Measurements from ENCODE around the gene KIRREL3. TPM values are rescaled to one million over a fixed set of nuclear protein-coding genes. Genes with fewer than 3 reads are reported as not detected.

KIRREL3 gene
- total and polyA plus RNA-seq, 3 donors from 2014 or later: 1.0 to 1.1 (median 1.1) TPM

GRCh38 chr11:126746443-126746842, 254.1 kb downstream of the KIRREL3 start:
- 90 to 95% methylated on average over 4 of the region's 4 CpGs for WGBS, 2 donors
- no peak for DNase-seq
- Histone ChIP-seq H3K27ac (no peak overlapping the region), H3K36me3 (ENCODE audit: low read depth, missing control alignments) (no peaks in the 10 kb centered on the region), H3K27me3 (no peaks in the 10 kb centered on the region), H3K4me3 (no peak overlapping the region), H3K9me3 (no peaks in the 10 kb centered on the region), H3K4me1 (no peaks in the 10 kb centered on the region)
- TF ChIP-seq POLR2A (IDR thresholded peaks at IDR 0.05): no peak
- TF ChIP-seq CTCF (IDR thresholded peaks at IDR 0.05): no peak
- intact Hi-C loops (cut with DNase I; ENCODE audit: low total_unique reads): no loop called here

- intact Hi-C loops (cut with DNase I; ENCODE audit: low total_unique reads): no loop called here
- Histone ChIP-seq H3K36me3 (ENCODE audit: low read depth, missing control alignments) (no peaks in the 10 kb centered on the region), H3K27ac (no peak overlapping the region), H3K4me1 (no peaks in the 10 kb centered on the region), H3K9me3 (no peaks in the 10 kb centered on the region), H3K4me3 (no peak overlapping the region), H3K27me3 (no peaks in the 10 kb centered on the region)
- no peak for TF ChIP-seq POLR2A (IDR thresholded peaks at IDR 0.05)
- TF ChIP-seq CTCF (IDR thresholded peaks at IDR 0.05): no peak
- 92 to 95% methylated on average over 4 of the region's 4 CpGs for WGBS, 2 donors
- DNase-seq: no peak
These were observed 255.9 kb downstream of the KIRREL3 start for GRCh38 chr11:126744699-126745098.

GRCh38 chr11:126743628-126744027, 256.9 kb downstream of the KIRREL3 start:
- no peaks in the 10 kb centered on the region for H3K27me3 ChIP-seq
- TF ChIP-seq POLR2A (IDR thresholded peaks at IDR 0.05): no peak
- TF ChIP-seq CTCF (IDR thresholded peaks at IDR 0.05): no peak
- no peak overlapping the region for H3K4me3 ChIP-seq
- WGBS, 2 donors: 53 to 90% methylated on average over 2 of the region's 2 CpGs
- H3K27ac ChIP-seq: no peak overlapping the region
- H3K36me3 ChIP-seq (ENCODE audit: low read depth, missing control alignments): no peaks in the 10 kb centered on the region
- DNase-seq: no peak
- H3K9me3 ChIP-seq: no peaks in the 10 kb centered on the region
- intact Hi-C loops (cut with DNase I; ENCODE audit: low total_unique reads): no loop called here
- no peaks in the 10 kb centered on the region for H3K4me1 ChIP-seq

GRCh38 chr11:126742582-126742981, 258.0 kb downstream of the KIRREL3 start:
- H3K4me1 ChIP-seq: no peaks in the 10 kb centered on the region
- H3K27me3 ChIP-seq: no peaks in the 10 kb centered on the region
- no peak overlapping the region for H3K4me3 ChIP-seq
- H3K36me3 ChIP-seq (ENCODE audit: low read depth, missing control alignments): no peaks in the 10 kb centered on the region
- H3K27ac ChIP-seq: no peak overlapping the region
- intact Hi-C loops (cut with DNase I; ENCODE audit: low total_unique reads): no loop called here
- TF ChIP-seq POLR2A (IDR thresholded peaks at IDR 0.05) (no peak), CTCF (IDR thresholded peaks at IDR 0.05) (no peak)
- WGBS, 2 donors: 89% methylated on average over 4 of the region's 4 CpGs
- H3K9me3 ChIP-seq: no peaks in the 10 kb centered on the region
- no peak for DNase-seq

GRCh38 chr11:126740846-126741245, 259.7 kb downstream of the KIRREL3 start:
- Histone ChIP-seq H3K4me1 (no peaks in the 10 kb centered on the region), H3K27me3 (no peaks in the 10 kb centered on the region), H3K36me3 (ENCODE audit: low read depth, missing control alignments) (no peaks in the 10 kb centered on the region), H3K9me3 (no peaks in the 10 kb centered on the region), H3K4me3 (no peak overlapping the region), H3K27ac (no peak overlapping the region)
- intact Hi-C loops (cut with DNase I; ENCODE audit: low total_unique reads): no loop called here
- whole genome bisulfite sequencing, 2 donors: 79 to 89% methylated on average over 1 of the region's 1 CpG
- no peak for DNase-seq
- TF ChIP-seq POLR2A (IDR thresholded peaks at IDR 0.05): no peak
- TF ChIP-seq CTCF (IDR thresholded peaks at IDR 0.05): no peak

Data from testis (tissue), 3 donors.